Karpas-422 (cell line): Measurements from ENCODE around the gene GPLD1. TPM values are rescaled to one million over a fixed set of nuclear protein-coding genes. Genes with fewer than 3 reads are reported as not detected.
"Not testable (repeated sequence)": the region's sequence is repeated elsewhere in the genome, so short reads cannot be mapped to it uniquely, and the experiment has no call there.

Source experiments
- DNase-seq: peaks from one replicate; pipeline ENCODE4 v3.0.0-alpha.2; 2015
- H2AFZ ChIP-seq: fragments of 200-600 bp; sonication (generic); 2 replicates; pipeline ENCODE4 v1.6.1; 2014; ENCODE audit warnings: antibody characterized with exemption, low read length, mixed read lengths
- H3K27ac ChIP-seq: fragments of 200-600 bp; sonication (generic); 2 replicates; pipeline ENCODE4 v1.5.1; 2014; ENCODE audit warnings: mild to moderate bottlenecking, low read length, moderate library complexity
- H3K27me3 ChIP-seq: fragments of 200-600 bp; sonication (generic); 2 replicates; pipeline ENCODE4 v1.6.1; 2014; ENCODE audit warnings: low read length, mixed read lengths
- H3K36me3 ChIP-seq: fragments of 200-600 bp; sonication (generic); 2 replicates; pipeline ENCODE4 v1.6.1; 2014; ENCODE audit warnings: low read length, mixed read lengths; ENCODE audit not compliant: insufficient read depth
- H3K4me1 ChIP-seq: fragments of 200-600 bp; sonication (generic); 2 replicates; pipeline ENCODE4 v1.6.1; 2014; ENCODE audit warnings: mild to moderate bottlenecking, low read length, mixed read lengths
- H3K4me2 ChIP-seq: fragments of 200-600 bp; sonication (generic); 2 replicates; pipeline ENCODE4 v1.6.1; 2014; ENCODE audit warnings: low read length, low read depth, mild to moderate bottlenecking; ENCODE audit not compliant: poor library complexity, severe bottlenecking
- H3K4me3 ChIP-seq: fragments of 200-600 bp; sonication (generic); 2 replicates; pipeline ENCODE4 v1.5.1; 2014; ENCODE audit warnings: mild to moderate bottlenecking, antibody characterized with exemption, low read length, mixed read lengths
- H3K79me2 ChIP-seq: fragments of 200-600 bp; sonication (generic); 2 replicates; pipeline ENCODE4 v1.6.1; 2014; ENCODE audit warnings: mild to moderate bottlenecking, low read length, mixed read lengths
- H3K9ac ChIP-seq: fragments of 200-600 bp; sonication (generic); 2 replicates; pipeline ENCODE4 v1.6.0; 2014; ENCODE audit warnings: low read length
- H3K9me2 ChIP-seq: fragments of 200-600 bp; sonication (generic), shearing (Covaris generic); replicated peaks from 2 replicates; pipeline ENCODE4 v1.6.0; 2014; ENCODE audit warnings: mild to moderate bottlenecking, low read length, moderate library complexity; ENCODE audit not compliant: insufficient read depth
- H3K9me3 ChIP-seq: fragments of 300-700, 200-600 bp; sonication (generic); 2 replicates; pipeline ENCODE4 v1.6.1; 2014; ENCODE audit warnings: low read length, mixed read lengths
- H4K20me1 ChIP-seq: fragments of 200-600 bp; sonication (generic); 2 replicates; pipeline ENCODE4 v1.6.1; 2014; ENCODE audit warnings: mild to moderate bottlenecking, antibody characterized with exemption, low read length, low read depth; ENCODE audit not compliant: insufficient read depth
- total RNA-seq: library from RNA; depleted of rRNA; stranded (reverse); fragments of >200 nt; shearing (Covaris generic); gene quantifications from 2 replicates; pipeline ENCODE4 v1.2.3, GENCODE V29; 2014; ENCODE audit warnings: low replicate concordance

The GPLD1 gene
- total RNA-seq, 1 experiment from 2014 or later, result 9.0 TPM

- H4K20me1 ChIP-seq, H3K27me3 ChIP-seq, H3K36me3 ChIP-seq, H3K9me2 ChIP-seq: not testable (repeated sequence)
- DNase-seq, result peak; percentile 71
- peaks cover 12% of the 10 kb centered on the region for H3K9me3 ChIP-seq
- peak overlapping the region; percentile 32; the same call in 1 of the 2 replicates for H3K4me3 ChIP-seq
- peak overlapping the region; percentile 70 for H3K27ac ChIP-seq
- H3K4me2 ChIP-seq, result peak overlapping the region; percentile 56
- H3K9ac ChIP-seq, result peak overlapping the region; percentile 45
- H2AFZ ChIP-seq, result peak overlapping the region; percentile 84; the same call in 1 of the 2 replicates
- H3K79me2 ChIP-seq, result peaks cover 37% of the 10 kb centered on the region
- peaks cover 45% of the 10 kb centered on the region for H3K4me1 ChIP-seq
These were observed 89.0 kb downstream of the GPLD1 start for GRCh38 chr6:24400045-24401039.

DNA sequence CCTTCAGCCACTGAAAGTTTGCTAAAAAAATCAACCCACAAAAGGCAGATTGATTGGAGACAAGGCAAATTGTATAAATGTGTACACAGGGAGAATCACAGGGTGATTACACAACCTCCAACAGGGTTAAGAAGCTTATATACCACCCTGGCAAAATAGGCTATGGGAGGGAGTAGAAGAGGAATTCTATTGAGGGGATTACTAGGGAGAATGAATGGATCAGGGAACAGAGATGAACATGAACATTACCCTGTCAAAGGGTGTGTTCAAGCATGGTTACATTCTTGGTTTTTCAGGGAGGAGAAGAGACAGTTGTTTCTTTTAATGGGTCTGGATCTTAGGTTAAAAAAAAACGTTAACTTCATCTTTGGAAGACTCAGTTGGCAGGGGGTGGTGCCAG lies 91.7 kb downstream of the GPLD1 start:
- H3K9me2 ChIP-seq, result peaks cover 7% of the 10 kb centered on the region; the same call in 1 of the 2 replicates
- no peak overlapping the region for H3K4me2 ChIP-seq
- DNase-seq, result no peak
- H3K4me1 ChIP-seq, result peaks cover 29% of the 10 kb centered on the region
- H3K9ac ChIP-seq, result no peak overlapping the region
- no peak overlapping the region for H3K27ac ChIP-seq
- no peak overlapping the region for H2AFZ ChIP-seq
- peaks cover 10% of the 10 kb centered on the region for H3K79me2 ChIP-seq
- H4K20me1 ChIP-seq, result no peaks in the 10 kb centered on the region
- no peak overlapping the region for H3K4me3 ChIP-seq
- peaks cover 12% of the 10 kb centered on the region for H3K9me3 ChIP-seq
- H3K36me3 ChIP-seq, result no peaks in the 10 kb centered on the region; the same call in 1 of the 2 replicates
- no peaks in the 10 kb centered on the region; the same call in 1 of the 2 replicates for H3K27me3 ChIP-seq

DNA sequence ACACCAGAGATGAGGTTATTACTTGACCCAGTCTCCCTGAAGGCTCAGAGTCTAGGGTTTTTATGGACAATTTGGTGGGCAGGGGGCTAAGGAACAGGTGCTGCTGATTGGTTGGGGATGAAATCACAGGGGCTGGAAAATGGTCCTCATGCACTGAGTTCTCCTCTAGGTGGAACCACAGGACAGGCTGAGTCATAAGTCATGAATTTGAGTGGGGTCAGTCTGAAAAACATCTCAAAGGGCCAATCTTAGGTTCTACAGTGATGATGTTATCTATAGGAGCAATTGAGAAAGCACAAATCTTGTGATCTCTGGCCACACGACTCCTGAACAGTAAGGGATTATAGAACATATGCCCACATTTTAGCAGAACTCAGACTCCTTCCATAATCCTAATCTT lies 92.6 kb downstream of the GPLD1 start:
- no peak overlapping the region for H3K4me3 ChIP-seq
- no peaks in the 10 kb centered on the region for H4K20me1 ChIP-seq
- no peak overlapping the region for H3K4me2 ChIP-seq
- no peaks in the 10 kb centered on the region; the same call in 1 of the 2 replicates for H3K27me3 ChIP-seq
- H3K36me3 ChIP-seq, result no peaks in the 10 kb centered on the region; the same call in 1 of the 2 replicates
- DNase-seq, result no peak
- H3K9ac ChIP-seq, result no peak overlapping the region
- peaks cover 2% of the 10 kb centered on the region for H3K79me2 ChIP-seq
- peaks cover 25% of the 10 kb centered on the region for H3K4me1 ChIP-seq
- no peak overlapping the region for H2AFZ ChIP-seq
- H3K27ac ChIP-seq, result no peak overlapping the region
- peaks cover 5% of the 10 kb centered on the region; the same call in 1 of the 2 replicates for H3K9me2 ChIP-seq
- peaks cover 12% of the 10 kb centered on the region for H3K9me3 ChIP-seq

DNA sequence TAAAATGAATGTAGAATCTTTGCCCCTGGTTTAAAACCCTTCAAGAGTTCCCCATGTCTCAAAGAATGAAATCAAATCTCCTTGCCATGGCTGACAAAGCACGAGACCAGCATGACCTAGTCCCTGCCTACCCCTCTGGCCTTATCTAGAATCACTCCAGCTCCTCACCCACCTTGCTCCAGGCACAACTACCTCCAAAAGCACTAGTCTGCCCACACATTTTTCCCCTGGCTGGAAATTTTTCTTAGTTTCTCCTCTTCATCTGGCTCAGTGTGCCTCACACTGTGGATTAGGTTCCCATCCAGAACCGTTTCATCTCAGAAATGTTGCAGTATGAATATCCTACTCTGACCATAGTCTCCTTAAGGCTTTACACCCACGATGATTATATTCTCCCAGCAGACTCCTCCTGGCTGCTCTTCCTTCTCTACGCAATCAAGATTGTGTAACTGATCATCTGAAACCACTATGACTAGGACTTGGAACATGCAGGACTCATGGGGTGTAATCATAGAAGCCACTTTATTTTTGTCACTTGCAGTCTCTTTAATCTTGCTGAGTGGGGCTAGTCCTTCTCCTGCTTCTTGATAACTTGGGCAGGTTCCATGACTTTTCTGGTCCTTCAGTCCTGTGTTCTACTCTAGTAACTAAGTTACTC lies 94.5 kb downstream of the GPLD1 start:
- no peak for DNase-seq
- no peaks in the 10 kb centered on the region; the same call in 1 of the 2 replicates for H3K36me3 ChIP-seq
- H3K27ac ChIP-seq, result no peak overlapping the region
- no peaks in the 10 kb centered on the region for H4K20me1 ChIP-seq
- H2AFZ ChIP-seq, result no peak overlapping the region
- H3K79me2 ChIP-seq, result no peaks in the 10 kb centered on the region
- no peaks in the 10 kb centered on the region for H3K9me2 ChIP-seq
- H3K4me3 ChIP-seq, result no peak overlapping the region
- peaks cover 13% of the 10 kb centered on the region for H3K4me1 ChIP-seq
- H3K9ac ChIP-seq, result no peak overlapping the region
- H3K4me2 ChIP-seq, result no peak overlapping the region
- peaks cover 12% of the 10 kb centered on the region for H3K9me3 ChIP-seq
- H3K27me3 ChIP-seq, result no peaks in the 10 kb centered on the region; the same call in 1 of the 2 replicates

- Histone ChIP-seq H3K79me2 (no peaks in the 10 kb centered on the region), H3K9ac (no peak overlapping the region), H3K27ac (no peak overlapping the region), H3K4me3 (no peak overlapping the region), H2AFZ (no peak overlapping the region), H3K27me3 (no peaks in the 10 kb centered on the region; the same call in 1 of the 2 replicates), H3K9me2 (no peaks in the 10 kb centered on the region), H3K36me3 (no peaks in the 10 kb centered on the region; the same call in 1 of the 2 replicates), H3K9me3 (peaks cover 12% of the 10 kb centered on the region), H4K20me1 (no peaks in the 10 kb centered on the region), H3K4me2 (no peak overlapping the region), H3K4me1 (peaks cover 12% of the 10 kb centered on the region)
- no peak for DNase-seq
These were observed 95.2 kb downstream of the GPLD1 start for GRCh38 chr6:24394061-24394779.

GRCh38 chr6:24391756-24392405 lies 97.5 kb downstream of the GPLD1 start:
- Histone ChIP-seq H3K9me3 (peaks cover 10% of the 10 kb centered on the region), H2AFZ (no peak overlapping the region), H4K20me1 (no peaks in the 10 kb centered on the region), H3K4me1 (peaks cover 12% of the 10 kb centered on the region), H3K27ac (no peak overlapping the region), H3K4me3 (no peak overlapping the region), H3K27me3 (no peaks in the 10 kb centered on the region; the same call in 1 of the 2 replicates), H3K9me2 (no peaks in the 10 kb centered on the region), H3K36me3 (no peaks in the 10 kb centered on the region; the same call in 1 of the 2 replicates), H3K79me2 (no peaks in the 10 kb centered on the region), H3K4me2 (peak overlapping the region; percentile 8), H3K9ac (no peak overlapping the region)
- DNase-seq, result peak; percentile 56

- Histone ChIP-seq H4K20me1 (no peaks in the 10 kb centered on the region), H3K27ac (no peak overlapping the region), H2AFZ (no peak overlapping the region), H3K4me1 (peaks cover 12% of the 10 kb centered on the region), H3K9me2 (no peaks in the 10 kb centered on the region), H3K9me3 (peaks cover 3% of the 10 kb centered on the region), H3K4me2 (peak overlapping the region; percentile 8), H3K9ac (no peak overlapping the region), H3K79me2 (no peaks in the 10 kb centered on the region), H3K4me3 (no peak overlapping the region), H3K36me3 (no peaks in the 10 kb centered on the region), H3K27me3 (no peaks in the 10 kb centered on the region)
- no peak for DNase-seq
These were observed 98.2 kb downstream of the GPLD1 start for GRCh38 chr6:24391208-24391607.
